C1 segment of cervical spinal cord (tissue), 14 donors: Measurements from ENCODE around the gene MRPS27.

ENCODE experiments used
- DNase-seq, 14 donors: peaks; one replicate each; lab custom pipeline; 2025; lab: John Stamatoyannopoulos, UW

MRPS27 gene

DNA sequence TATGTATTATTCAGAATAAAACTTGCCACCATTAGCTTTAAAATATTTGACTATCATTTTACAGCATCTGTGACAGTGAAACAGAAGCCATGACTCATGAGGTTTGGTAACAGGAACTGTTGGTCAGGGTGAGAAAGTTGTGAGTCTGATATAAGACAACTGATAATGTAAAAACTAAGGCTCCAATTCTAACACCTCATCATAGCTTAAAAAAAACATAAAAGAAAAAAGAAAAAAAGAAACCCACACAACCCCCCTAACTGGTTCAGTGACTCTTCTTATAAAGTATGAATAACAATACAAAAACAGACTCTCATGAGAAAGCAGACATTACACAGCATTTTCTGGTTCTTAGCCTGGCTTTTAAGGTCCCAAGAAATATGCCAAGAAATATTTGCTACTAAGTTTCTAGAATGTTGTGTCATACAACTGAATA lies 85.8 kb downstream of the MRPS27 start:
- no peak for DNase-seq

DNA sequence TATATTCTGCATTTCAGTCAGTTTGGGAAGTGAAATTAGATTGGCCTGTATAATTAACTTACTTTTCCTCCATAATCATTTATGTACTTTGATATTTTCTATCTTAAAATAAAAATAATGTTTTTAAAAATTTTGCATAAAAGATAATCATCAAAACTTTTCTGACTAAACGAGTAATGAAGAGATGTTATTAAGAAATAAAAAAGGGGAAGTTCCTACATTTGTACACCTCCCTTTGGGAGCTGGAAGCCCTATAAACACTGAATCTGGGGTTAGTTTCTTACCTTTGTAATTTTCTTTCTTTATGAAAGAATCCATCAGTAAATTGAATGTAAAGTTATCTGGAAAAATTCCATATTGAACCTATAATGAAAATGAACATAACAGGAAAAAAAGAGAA lies 86.2 kb downstream of the MRPS27 start:
- DNase-seq = no peak

DNA sequence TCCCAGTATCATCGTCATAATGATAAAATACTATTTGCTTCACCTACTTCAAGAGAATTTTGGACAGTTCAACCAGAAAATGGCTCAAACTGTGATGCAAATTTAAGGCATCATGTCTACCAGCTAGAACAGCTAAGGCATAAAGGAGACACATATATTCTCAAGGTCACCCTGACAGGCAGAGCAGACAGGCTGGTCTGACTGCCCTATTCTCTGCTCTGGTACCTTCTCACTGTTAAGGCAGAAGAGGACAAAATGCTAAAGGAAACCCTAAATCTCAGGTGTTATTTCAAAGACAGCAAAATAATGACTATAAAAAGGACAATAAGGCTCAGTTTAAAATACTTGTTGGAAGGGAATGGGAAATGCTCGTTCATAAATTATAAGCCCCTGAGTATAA lies 87.2 kb downstream of the MRPS27 start:
- no peak for DNase-seq

DNA sequence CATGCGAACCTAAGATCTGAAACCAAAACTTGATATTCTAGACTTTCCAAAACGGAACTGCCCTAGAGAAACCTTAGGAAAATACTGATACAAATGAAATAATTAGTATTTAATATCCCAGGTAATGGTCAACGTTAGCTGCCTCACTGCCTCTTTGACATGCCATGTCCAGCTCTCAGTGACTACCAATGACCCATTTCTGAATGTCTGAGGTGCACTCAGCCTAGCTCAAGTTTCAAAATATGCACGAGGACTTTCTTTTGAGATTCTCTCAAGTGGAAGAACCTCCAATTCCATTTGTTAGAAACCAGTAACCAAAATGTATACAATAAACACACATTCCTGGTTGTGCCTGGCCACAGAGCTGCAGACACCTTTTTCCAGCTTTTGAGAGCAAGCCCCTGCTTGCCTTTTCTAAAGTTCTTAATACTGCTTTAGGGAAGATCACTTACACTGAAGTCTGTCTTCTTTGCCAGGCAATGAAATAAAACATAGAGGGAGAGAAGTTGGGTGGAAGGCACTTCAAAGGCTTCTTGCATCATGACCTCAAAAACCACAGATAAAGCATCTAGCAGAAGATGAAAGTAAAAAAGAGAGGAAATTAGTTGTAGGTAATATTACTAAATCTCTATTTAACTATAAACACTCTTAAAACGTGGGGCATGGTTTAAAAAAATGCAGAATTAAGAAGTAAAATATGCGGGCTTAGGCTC lies 87.9 kb downstream of the MRPS27 start:
- DNase-seq = no peak

DNA sequence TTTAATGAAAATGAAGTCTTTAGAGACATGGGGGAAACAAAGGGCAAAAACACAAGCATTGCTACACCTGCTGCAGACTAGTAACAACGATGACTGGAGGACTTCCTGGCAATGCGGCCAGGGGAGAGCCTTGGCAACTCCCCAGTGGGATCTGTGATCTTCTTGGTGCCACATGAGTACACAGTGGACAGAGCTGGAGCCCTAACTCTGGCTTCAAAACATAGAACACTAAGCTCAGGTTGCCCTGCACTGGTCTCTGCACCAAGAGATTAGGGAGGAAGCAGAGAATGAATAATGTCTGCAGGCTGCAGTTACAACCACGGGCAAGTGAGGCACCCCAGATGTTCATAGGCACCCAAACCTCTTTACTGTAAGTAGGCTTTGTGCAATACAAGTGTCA lies 91.1 kb downstream of the MRPS27 start:
- peak in 1 of 14 donors; percentile 10 for DNase-seq

DNA sequence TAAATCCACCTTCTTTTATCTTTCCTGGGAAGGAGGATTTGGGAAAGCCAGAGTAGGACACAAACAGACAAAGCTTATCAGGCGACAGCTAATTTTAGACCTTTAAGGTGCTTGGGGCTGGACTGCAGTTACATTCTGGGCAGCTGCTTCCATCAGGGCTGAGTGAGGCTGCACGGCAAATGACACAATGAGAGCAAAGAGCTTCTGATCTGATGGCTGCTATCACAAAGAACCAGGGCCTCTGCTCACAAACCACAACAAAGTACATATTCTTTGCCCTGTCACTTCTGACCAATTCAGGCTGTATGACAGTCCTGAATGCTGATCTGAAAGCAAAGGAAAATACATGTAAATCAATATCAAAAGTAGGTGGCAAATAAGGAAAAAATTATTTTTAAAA lies 93.1 kb downstream of the MRPS27 start:
- peak in 2 of 14 donors; percentile 7 to 11 for DNase-seq

DNA sequence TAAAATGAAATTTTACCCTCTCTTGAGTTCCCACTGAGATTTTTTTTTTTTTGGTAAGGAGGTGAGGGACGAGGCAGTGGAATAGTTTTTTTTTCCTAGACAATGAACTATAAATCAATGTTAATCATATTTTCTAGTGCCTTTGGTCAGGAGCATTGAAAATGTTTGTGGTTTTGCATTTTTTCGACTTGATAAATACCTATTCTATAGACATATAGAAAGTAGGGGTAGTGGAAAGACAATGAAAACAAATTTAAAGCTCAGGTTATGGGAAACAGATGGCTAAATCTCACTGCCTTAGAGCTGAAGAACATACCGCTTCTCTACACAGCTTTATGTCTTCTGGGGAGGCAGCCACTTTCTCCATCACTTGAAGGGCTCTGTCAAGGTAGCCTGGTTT lies 94.3 kb downstream of the MRPS27 start:
- no peak for DNase-seq

DNA sequence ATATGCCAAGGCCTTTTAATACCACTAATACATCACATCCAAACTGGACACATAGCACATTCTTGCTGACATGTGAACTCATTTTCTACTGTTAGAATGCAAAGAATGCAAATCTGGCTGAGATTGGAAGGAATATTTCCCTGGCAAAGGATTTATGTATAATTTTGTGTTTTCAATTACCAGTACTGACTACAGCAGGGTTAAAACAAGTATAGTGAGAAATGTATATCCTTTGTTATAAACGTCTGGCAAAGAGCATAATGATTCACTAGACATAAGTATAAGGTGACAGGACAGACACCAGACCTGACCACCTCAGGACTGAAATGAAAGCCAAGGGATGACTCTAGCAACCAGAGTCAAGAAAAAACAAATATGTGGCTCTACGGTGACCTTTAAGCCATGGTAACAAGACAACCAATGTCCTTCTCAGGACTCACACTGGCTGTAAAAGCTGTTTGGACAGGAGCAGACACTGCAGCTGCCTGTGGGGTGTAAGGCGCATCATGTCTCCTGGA lies 95.0 kb downstream of the MRPS27 start:
- DNase-seq = no peak

DNA sequence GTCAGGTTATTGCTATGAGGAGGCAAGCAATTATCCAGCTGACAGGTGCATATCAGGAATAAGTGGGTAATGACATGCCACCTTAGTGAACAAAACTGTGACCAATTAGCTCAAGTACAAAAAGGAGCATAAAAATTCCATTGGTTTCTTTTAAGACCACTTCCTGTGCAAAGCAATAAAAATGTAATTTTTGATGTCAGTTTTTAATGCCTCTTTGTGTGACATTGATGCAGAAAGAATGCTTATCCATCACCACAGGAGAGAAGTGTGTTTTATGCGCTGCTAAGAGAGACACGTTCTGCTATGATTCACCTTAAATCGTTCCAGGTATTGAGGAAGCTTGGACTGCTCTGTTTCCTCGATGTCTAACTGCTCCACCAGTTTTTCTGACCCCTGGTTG lies 96.7 kb downstream of the MRPS27 start:
- DNase-seq = no peak

DNA sequence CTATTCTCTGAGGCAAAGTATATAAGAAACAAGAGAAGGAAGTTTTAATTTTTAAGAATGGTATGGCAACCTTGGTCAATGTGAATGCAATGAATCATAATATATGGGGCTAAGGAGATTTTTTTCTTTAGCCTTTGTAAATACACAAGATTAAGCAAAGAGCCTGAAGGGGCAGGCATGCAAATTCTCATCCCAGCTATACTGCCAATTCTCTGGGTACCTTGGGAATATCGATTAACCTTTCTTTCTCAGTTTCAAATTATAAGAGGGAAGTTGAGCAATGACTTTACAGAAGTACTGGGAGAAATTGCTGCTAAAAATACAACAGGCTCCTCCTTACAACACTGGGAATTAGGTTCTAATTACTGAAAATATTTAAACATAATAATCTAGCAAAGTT lies 97.5 kb downstream of the MRPS27 start:
- DNase-seq = no peak

DNA sequence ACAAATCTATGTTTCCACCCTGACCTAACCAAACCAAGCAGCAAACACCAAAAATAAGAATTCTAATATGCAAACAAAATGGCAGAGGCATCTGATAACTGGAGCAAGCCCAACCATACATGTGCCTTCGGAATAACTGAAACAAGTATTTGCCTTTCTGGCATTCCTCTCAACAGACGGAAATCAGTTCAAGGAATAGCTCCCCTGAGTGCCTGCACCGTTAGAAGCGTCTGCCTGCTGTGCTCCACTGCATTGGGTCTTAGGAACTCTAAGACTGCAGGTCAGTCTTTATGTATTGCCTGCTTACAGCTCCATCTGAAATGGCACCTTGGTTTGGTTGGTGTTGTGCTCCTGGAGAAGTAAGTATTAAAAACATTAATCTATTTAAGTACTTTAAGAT lies 98.5 kb downstream of the MRPS27 start:
- DNase-seq = no peak

DNA sequence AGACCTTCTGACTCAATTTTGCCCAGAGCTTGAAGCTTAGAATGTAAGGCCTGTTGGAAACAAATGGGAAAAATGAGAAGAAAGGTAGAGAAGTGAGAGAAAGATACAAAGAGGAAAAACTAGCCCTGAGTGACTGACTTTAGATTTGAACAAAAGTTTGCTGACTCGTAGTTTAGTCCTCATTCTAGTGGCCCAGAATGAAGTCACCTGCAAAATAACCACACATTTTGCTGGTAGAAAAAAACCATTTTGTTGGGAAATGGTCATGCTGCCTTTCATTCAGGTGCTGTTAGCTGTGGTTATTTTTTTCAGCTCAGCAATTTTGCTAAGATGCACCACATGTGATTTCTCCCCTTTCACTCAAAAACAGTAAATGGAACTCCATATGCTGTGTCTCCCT lies 98.9 kb downstream of the MRPS27 start:
- DNase-seq = no peak

DNA sequence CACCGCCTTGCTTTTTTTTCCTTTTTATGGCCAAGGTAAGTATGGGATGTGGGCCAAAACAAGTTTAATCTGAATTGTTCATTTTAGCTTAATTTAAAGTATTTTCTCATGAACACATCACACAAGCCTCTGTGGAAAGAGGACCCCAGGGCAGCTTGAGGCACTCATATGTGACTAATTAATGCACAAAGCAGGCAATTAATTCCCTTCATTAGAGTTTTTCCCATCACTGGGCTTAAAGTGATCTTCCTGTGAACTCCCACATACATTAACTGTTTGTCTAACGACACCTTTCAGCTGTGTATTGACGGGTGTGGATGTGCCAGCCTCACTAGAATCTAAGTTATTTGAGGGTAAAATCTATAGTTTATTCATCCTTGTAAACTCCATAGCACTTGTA lies 103.3 kb downstream of the MRPS27 start:
- no peak for DNase-seq

DNA sequence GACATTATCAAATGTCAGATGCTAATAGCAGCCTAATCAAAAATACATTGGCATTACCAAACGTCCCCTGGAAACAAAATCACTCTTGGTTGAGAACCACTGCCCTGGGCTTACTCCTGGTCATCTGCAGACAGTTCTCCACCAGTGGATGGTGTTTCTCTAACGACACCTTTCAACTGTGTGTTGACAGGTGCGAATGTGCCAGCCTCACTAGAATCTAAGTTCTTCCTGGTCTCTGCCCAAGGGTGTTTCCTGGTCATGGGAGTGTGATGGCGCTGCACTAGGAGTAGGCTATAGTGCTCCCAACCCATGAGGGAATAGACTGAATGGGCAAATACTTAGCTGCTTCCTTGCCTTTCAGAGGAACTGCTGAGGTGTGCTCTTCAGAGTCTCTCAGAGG lies 105.9 kb downstream of the MRPS27 start:
- no peak for DNase-seq

DNA sequence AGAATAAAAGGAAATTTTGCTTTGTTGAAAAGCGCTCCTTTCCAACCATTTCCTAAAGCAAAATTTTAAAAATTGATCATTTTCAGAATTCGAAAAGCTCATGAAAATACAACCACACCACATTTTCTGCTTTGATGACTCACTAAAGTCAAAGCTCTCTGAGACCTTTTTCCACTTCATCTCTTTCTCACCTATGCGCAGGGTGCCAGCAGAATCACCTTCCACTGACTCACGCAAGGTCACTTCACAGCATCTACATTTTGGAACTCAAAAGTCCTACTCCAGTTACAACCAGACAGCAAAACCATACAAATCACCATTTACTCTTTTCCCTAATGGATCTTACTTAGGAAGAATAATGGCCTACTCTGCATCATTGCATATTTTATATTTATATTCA lies 106.6 kb downstream of the MRPS27 start:
- DNase-seq = no peak

DNA sequence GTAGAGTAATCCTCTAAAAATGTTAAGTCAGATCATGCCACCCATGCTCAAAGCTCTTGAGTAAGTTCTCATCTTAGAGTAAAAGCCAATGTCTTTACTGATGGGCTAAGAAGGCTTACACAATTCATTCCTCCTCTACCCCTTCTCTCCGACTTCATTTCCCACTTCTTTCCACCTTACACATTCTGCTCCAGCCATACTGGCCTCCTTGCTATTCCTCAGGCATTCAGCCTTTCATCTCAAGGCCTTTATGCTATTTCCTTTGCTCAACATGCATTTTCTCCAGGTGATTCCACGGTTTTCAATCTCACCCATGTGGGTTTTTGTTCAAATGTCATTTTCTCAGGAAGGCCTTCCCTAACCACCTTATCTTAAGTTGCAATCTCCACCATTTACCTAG lies 107.9 kb downstream of the MRPS27 start:
- no peak for DNase-seq

DNA sequence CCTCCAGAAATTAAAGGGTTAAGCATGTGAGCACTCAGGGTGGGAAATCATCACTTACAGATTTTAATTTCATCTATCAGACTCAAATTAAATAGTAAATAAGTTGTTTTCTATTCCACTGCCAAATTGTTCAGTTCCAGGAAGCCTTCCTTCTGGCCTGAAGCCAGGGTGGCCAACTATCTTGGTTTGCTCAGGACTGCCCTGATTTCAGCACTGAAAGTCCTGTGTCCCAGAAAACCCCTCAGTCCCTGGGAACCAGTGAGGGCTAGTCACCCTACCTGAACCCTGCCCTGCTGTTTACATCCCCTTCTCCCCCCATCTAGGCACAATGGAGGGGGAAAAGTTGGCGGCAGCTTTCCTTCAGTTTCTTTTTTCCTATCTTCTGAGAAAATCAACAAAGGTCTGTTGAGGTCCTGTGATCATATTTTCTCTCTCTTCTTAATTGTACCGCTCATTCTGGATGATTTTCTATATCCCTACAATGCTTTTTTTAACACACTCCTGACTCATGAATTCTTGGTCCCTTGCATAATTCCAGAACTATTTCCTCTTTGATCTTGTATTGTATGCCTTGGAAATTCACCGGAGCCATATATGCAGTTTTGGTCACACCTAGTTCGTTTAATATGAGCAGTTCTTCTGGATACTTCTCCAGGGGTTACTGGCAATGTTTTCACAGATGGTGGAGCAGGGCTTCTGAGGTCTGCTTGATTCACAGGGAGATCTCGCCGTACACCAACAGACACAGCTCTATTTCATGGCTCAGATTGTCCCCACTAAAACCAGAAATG lies 109.0 kb downstream of the MRPS27 start:
- peak in 2 of 14 donors; percentile 12 to 15 for DNase-seq

DNA sequence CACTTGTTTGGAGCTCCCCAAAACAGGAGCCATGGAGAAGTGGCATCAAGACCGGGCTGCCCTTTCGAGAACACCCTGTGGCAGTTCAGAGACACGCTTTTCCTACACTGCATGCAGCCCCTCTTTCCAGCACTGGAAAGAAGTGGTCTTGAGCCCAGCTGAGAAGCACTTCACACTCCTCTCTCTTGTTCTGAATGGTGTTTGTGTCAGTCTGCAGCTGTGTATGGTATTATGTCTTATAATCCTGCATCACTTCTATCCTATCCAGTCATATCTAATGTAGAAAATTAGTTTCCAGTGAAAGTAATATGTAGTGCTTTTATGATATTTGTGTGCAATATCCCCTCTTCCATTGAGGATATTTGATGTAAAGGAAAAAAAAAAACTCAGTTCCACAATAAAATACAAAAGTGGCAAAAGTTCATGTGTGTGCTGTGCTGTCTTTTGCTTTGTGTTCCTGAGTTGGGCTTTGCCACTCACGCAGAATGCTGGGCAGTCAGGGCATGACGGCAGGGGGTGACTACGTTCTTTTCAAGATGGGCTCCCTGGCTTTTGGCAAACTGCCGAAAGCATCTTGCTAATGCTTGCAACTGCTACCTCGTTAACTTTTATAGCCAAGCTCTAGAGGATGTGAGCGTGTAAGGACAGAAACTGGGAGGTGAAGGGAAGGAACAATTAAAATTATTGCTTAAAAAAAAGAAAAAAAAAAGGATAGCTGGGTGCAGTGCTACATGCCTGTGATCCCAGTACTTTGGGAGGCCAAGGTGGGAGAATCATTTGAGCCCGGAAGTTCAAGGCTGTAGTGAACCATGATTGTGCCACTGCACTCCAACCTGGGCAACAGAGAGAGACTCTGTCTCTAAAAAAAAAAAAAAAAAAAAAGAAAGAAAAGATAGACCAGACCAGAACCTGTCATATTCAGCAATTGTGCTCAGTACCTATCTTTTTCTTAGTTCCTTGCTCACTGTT lies 110.6 kb downstream of the MRPS27 start:
- peak in 3 of 14 donors; percentile 9 to 42 (median 18) for DNase-seq

DNA sequence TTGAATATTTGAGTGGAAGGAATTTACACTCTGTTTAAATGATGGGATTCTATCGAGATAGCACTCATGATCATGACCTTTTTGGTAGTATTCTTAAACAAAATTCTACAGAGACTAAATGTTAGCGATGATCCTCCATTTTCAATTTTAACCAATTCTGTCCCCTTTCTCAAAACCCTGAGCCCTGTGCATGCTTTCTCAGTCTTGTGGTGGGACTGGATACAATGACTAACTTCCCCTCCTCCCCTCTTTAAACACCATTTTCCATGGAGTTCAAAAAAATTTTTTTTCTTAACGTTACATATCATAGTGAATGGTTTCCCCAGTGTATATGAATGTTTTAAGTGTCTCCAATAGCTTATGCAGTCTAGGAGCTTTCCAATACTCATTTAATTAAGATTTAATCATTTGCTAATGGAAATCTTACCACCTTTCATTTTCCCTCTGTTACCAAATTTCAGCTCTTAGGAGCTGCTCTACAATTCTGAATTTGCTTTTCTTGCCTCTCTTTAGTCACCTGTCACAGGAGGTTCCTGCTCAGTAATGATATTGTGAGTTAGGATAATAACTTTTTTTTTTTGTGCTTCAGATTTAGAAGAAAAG lies 111.6 kb downstream of the MRPS27 start:
- no peak for DNase-seq

DNA sequence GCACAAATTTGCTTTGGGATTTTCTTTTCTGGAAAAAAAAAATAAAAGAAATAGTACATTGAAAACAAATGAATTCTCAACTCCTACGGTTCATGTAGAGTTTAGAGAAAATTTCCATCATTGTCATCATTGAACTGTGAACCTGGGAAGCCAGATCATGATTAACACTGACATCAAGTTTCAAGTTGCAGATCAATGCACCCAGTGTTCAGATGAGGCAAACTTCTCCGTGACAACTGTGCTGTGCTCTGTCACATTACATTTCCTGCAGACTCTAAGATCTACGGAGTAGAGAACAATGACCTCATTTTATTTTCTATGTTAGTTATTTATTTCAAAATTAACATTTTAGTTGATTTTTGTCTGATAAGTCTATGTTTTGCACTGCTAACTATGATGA lies 113.0 kb downstream of the MRPS27 start:
- DNase-seq = no peak

DNA sequence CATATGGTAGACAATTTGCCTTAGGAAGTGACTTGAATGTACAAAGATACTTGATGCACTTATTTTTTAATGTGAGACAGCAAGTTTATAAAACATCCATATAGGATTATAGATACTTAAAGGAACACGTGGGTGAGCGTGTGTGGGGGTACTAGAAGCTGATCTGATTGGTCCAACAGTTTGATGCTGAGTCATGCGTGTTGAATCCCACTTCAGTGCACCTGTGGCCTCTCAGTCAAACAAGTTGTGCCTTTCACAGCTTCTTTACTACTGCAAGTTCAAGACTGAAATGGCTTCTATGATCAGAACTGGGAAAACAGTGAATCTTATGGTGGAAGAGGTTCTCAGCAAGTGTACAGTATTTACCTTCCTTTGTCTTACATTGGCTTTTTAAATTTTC lies 113.9 kb downstream of the MRPS27 start:
- DNase-seq = no peak
